GM10248 (cell line): ENCODE data around the gene PPP2R5A.

Source experiments
- CTCF ChIA-PET: fragments of 300-600 bp; sonication (Branson Sonifier 250); formaldehyde crosslinking; extraction: SDS; loops from one replicate; lab custom pipeline; 2021; ENCODE audit warnings: antibody characterized with exemption; lab: Yijun Ruan, JAX
- POLR2A ChIA-PET: fragments of 350-650 bp; sonication (Branson Sonifier 250); formaldehyde crosslinking; extraction: SDS; loops from one replicate; lab custom pipeline; 2020; ENCODE audit warnings: antibody characterized with exemption; lab: Yijun Ruan, JAX
- DNase-seq: peaks from one replicate; pipeline ENCODE4 v3.0.0; 2012; ENCODE audit errors: extremely low spot score
- TF ChIP-seq, protein P1 (sequence below): IDR thresholded peaks from 2 replicates; pipeline ENCODE4 v1.5.1; 2012; ENCODE audit warnings: mild to moderate bottlenecking, low read depth; ENCODE audit errors: extremely low read depth, missing control alignments, control extremely low read depth

PPP2R5A gene

DNA sequence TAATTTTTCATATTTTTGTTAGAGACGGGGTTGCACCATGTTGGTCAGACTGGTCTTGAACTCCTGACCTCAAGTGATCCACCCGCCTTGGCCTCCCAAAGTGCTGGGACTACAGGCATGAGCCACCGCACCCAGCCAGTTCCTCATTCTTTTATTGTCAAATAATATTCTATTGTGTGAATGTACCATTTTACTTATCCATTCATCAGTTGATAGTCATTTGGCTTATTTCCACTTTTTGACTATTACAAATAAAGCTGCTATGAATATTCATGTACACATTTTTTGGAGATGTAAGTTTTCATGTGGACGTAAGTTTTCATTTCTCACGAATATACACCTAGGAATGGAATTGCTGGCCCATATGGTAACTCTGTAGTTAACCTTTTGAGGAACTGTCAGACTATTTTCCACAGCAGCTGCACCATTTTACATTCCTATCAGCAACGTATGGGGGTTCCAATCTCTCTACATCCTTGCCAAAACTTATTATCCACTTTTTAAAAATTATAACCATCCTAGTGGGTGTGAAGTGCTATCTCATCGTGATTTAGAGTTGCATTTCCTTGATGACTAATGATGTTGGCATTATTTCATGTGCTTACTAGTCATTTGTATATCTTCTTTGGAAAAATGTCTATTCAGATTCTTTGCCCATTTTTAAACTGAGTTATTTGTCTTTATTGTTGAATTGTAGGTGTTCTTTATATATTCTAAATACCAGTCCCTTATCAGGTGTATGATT, 116.8 kb downstream of the PPP2R5A start:
- ChIA-PET POLR2A (no interaction called here), CTCF (no interaction called here)
- TF ChIP-seq, protein P1, sequence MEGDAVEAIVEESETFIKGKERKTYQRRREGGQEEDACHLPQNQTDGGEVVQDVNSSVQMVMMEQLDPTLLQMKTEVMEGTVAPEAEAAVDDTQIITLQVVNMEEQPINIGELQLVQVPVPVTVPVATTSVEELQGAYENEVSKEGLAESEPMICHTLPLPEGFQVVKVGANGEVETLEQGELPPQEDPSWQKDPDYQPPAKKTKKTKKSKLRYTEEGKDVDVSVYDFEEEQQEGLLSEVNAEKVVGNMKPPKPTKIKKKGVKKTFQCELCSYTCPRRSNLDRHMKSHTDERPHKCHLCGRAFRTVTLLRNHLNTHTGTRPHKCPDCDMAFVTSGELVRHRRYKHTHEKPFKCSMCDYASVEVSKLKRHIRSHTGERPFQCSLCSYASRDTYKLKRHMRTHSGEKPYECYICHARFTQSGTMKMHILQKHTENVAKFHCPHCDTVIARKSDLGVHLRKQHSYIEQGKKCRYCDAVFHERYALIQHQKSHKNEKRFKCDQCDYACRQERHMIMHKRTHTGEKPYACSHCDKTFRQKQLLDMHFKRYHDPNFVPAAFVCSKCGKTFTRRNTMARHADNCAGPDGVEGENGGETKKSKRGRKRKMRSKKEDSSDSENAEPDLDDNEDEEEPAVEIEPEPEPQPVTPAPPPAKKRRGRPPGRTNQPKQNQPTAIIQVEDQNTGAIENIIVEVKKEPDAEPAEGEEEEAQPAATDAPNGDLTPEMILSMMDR = no peak
- DNase-seq = no peak

- ChIA-PET POLR2A (no interaction called here), CTCF (no interaction called here)
- DNase-seq = no peak
- TF ChIP-seq, protein P1 = no peak
Measured at GRCh38 chr1:212402666-212403321, 117.6 kb downstream of the PPP2R5A start.

- DNase-seq = no peak
- TF ChIP-seq, protein P1 = no peak
- POLR2A ChIA-PET = no interaction called here
- CTCF ChIA-PET = interaction anchor here (1.9 kb wide), 1 partner anchor 46 kb away, joined by 7 read pairs; no protein-coding TSS in a partner anchor
Measured at GRCh38 chr1:212410231-212410820, 125.1 kb downstream of the PPP2R5A start.
